WTC11 (cell line): ENCODE data around the gene GALNTL6. TPM values are rescaled to one million over a fixed set of nuclear protein-coding genes. Genes with fewer than 3 reads are reported as not detected.

Experiments used
- ATAC-seq: fragments of 200-7000 bp; cut with Tn5 transposase; 2 replicates; pipeline ENCODE4 v1.10.0; 2021; ENCODE audit warnings: mild to moderate bottlenecking, moderate library complexity
- CTCF ChIA-PET: fragments of 300-600 bp; sonication (Branson Sonifier 250); formaldehyde crosslinking; loops from one replicate; lab custom pipeline; 2021; ENCODE audit warnings: antibody characterized with exemption; lab: Charles Lee
- POLR2A ChIA-PET: fragments of 350-600 bp; sonication (Branson Sonifier 250); formaldehyde crosslinking; loops from one replicate; lab custom pipeline; 2021; ENCODE audit warnings: antibody characterized with exemption; lab: Charles Lee
- DNase-seq: peaks from one replicate; pipeline ENCODE4 v3.0.0; 2021; ENCODE audit warnings: low spot score
- H3K27ac Mint-ChIP-seq: 2 replicates; pipeline ENCODE4 v1.8.0; 2021; ENCODE audit warnings: mixed read lengths
- H3K27me3 Mint-ChIP-seq: 2 replicates; pipeline ENCODE4 v1.8.0; 2021; ENCODE audit warnings: low read depth, mild to moderate bottlenecking, moderate library complexity, mixed read lengths
- H3K36me3 Mint-ChIP-seq: 2 replicates; pipeline ENCODE4 v1.8.0; 2021; ENCODE audit warnings: mixed read lengths
- H3K4me1 Mint-ChIP-seq: 2 replicates; pipeline ENCODE4 v1.8.0; 2022; ENCODE audit warnings: mixed read lengths
- H3K4me3 Mint-ChIP-seq: 2 replicates; pipeline ENCODE4 v1.8.0; 2021; ENCODE audit warnings: mild to moderate bottlenecking, moderate library complexity, mixed read lengths
- H3K9me3 Mint-ChIP-seq: 2 replicates; pipeline ENCODE4 v1.8.0; 2021; ENCODE audit warnings: mixed read lengths
- GTF2I ChIP-seq: fragments of 250-450 bp; sonication (Bioruptor Pico); conservative IDR thresholded peaks from 2 replicates; pipeline ENCODE4 v1.4.0; 2021; ENCODE audit warnings: mild to moderate bottlenecking
- KAT7 ChIP-seq: sonication (generic); formaldehyde crosslinking; IDR thresholded peaks from 2 replicates; pipeline ENCODE4 v1.8.1; 2023; ENCODE audit warnings: missing genetic modification reagents, mild to moderate bottlenecking, borderline replicate concordance
- MXD4 ChIP-seq: fragments of 250-450 bp; sonication (Bioruptor Pico); IDR thresholded peaks from 2 replicates; pipeline ENCODE4 v1.8.0; 2021; ENCODE audit warnings: mild to moderate bottlenecking, moderate library complexity, borderline replicate concordance
- NFYB ChIP-seq: sonication (generic); formaldehyde crosslinking; conservative IDR thresholded peaks from 2 replicates; pipeline ENCODE4 v1.8.0; 2022; ENCODE audit warnings: low read depth, missing genetic modification reagents
- SMAD3 ChIP-seq: sonication (generic); formaldehyde crosslinking; IDR thresholded peaks from 2 replicates; pipeline ENCODE4 v1.8.0; 2022; ENCODE audit warnings: missing genetic modification reagents, mild to moderate bottlenecking, borderline replicate concordance
- TP53 ChIP-seq: sonication (generic); formaldehyde crosslinking; IDR thresholded peaks from 2 replicates; pipeline ENCODE4 v1.8.1; 2023; ENCODE audit warnings: mild to moderate bottlenecking, missing genetic modification reagents
- ZNF138 ChIP-seq: sonication (generic); formaldehyde crosslinking; conservative IDR thresholded peaks from 2 replicates; pipeline ENCODE4 v1.8.1; 2022; ENCODE audit warnings: mild to moderate bottlenecking, moderate library complexity, missing genetic modification reagents
- ZNF423 ChIP-seq: fragments of 250-450 bp; sonication (Bioruptor Pico); IDR thresholded peaks from 2 replicates; pipeline ENCODE4 v2.1.2; 2022; ENCODE audit warnings: mild to moderate bottlenecking, moderate library complexity
- total RNA-seq: library from RNA; stranded (reverse); gene quantifications from 3 replicates; pipeline ENCODE4 v1.2.3, GENCODE V29; 2021
- TF ChIP-seq, protein P1 (sequence below): sonication (generic); formaldehyde crosslinking; IDR thresholded peaks from 2 replicates; pipeline ENCODE4 v1.8.0; 2022; ENCODE audit warnings: missing genetic modification reagents
- TF ChIP-seq, protein P2 (sequence below): sonication (generic); formaldehyde crosslinking; IDR thresholded peaks from 2 replicates; pipeline ENCODE4 v1.8.0; 2023; ENCODE audit warnings: mild to moderate bottlenecking, missing genetic modification reagents
- TF ChIP-seq, protein P3 (sequence below): sonication (generic); formaldehyde crosslinking; IDR thresholded peaks from 2 replicates; pipeline ENCODE4 v1.8.0; 2022; ENCODE audit warnings: mild to moderate bottlenecking, missing genetic modification reagents
- TF ChIP-seq, protein P4 (sequence below): fragments of 250-450 bp; sonication (Bioruptor Pico); conservative IDR thresholded peaks from 2 replicates; pipeline ENCODE4 v1.9.0; 2021; ENCODE audit warnings: mild to moderate bottlenecking
- TF ChIP-seq, protein P5 (sequence below): fragments of 250-450 bp; sonication (Bioruptor Pico); IDR thresholded peaks from 2 replicates; pipeline ENCODE4 v1.9.0; 2021; ENCODE audit warnings: mild to moderate bottlenecking, borderline replicate concordance

The GALNTL6 gene
- total RNA-seq, 1 experiment from 2014 or later: 0.24 TPM

DNA sequence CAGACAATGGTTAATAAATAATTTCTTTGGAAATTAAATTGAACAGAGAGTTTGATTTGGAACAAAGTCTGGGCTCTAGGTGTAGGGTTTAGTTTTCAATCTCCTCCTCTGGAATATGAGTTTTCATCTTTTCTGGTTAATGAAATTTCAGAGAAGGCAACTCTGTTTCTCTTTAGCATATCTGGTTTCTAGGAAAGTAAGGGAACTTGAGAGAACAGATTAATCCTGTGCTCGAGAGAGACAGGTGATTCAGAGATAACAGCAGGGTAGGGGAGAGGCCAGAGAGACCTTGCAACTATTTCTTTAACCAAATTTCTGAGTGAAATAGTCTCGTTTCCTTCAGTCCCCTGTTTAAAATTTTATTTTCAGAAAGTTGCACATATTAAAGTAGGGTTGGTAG is 275.4 kb downstream of the GALNTL6 start:
- CTCF ChIA-PET: no interaction called here
- no peaks in the 10 kb centered on the region for H3K4me1 Mint-ChIP-seq

DNA sequence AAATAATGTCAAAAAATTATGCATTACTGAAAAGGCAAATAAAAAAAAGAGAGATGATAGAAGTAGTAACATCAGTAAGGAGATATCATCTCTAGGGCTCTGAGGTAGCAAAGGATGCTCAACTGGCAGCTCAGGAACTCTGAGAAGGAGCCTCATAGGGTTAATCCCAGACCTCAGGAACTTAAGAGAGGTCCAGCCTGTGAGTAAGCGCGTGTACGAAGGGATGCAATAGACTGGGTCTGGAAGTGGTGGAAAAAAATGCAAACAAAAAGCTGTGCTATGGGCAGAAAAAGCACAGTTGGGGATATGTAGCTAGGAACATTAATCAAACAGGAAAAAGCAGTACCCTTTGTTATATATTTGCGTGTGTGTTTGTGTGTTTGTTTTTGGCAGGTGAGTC is 282.0 kb downstream of the GALNTL6 start:
- ATAC-seq: peak; percentile 70; the same call in 1 of the 2 replicates
- no peak overlapping the region for H3K27ac Mint-ChIP-seq
- no peaks in the 10 kb centered on the region for H3K9me3 Mint-ChIP-seq
- no peak for DNase-seq
- ChIA-PET CTCF (no interaction called here), POLR2A (no interaction called here)
- no peaks in the 10 kb centered on the region for H3K27me3 Mint-ChIP-seq
- H3K4me1 Mint-ChIP-seq: peaks cover 15% of the 10 kb centered on the region
- H3K4me3 Mint-ChIP-seq: no peak overlapping the region
- no peak for TF ChIP-seq KAT7 (CRISPR knock-in tag)
- no peak for TF ChIP-seq TP53 (CRISPR knock-in tag)
- TF ChIP-seq, protein P1, sequence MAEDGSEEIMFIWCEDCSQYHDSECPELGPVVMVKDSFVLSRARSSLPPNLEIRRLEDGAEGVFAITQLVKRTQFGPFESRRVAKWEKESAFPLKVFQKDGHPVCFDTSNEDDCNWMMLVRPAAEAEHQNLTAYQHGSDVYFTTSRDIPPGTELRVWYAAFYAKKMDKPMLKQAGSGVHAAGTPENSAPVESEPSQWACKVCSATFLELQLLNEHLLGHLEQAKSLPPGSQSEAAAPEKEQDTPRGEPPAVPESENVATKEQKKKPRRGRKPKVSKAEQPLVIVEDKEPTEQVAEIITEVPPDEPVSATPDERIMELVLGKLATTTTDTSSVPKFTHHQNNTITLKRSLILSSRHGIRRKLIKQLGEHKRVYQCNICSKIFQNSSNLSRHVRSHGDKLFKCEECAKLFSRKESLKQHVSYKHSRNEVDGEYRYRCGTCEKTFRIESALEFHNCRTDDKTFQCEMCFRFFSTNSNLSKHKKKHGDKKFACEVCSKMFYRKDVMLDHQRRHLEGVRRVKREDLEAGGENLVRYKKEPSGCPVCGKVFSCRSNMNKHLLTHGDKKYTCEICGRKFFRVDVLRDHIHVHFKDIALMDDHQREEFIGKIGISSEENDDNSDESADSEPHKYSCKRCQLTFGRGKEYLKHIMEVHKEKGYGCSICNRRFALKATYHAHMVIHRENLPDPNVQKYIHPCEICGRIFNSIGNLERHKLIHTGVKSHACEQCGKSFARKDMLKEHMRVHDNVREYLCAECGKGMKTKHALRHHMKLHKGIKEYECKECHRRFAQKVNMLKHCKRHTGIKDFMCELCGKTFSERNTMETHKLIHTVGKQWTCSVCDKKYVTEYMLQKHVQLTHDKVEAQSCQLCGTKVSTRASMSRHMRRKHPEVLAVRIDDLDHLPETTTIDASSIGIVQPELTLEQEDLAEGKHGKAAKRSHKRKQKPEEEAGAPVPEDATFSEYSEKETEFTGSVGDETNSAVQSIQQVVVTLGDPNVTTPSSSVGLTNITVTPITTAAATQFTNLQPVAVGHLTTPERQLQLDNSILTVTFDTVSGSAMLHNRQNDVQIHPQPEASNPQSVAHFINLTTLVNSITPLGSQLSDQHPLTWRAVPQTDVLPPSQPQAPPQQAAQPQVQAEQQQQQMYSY (CRISPR knock-in tag): no peak
- TF ChIP-seq, protein P2, sequence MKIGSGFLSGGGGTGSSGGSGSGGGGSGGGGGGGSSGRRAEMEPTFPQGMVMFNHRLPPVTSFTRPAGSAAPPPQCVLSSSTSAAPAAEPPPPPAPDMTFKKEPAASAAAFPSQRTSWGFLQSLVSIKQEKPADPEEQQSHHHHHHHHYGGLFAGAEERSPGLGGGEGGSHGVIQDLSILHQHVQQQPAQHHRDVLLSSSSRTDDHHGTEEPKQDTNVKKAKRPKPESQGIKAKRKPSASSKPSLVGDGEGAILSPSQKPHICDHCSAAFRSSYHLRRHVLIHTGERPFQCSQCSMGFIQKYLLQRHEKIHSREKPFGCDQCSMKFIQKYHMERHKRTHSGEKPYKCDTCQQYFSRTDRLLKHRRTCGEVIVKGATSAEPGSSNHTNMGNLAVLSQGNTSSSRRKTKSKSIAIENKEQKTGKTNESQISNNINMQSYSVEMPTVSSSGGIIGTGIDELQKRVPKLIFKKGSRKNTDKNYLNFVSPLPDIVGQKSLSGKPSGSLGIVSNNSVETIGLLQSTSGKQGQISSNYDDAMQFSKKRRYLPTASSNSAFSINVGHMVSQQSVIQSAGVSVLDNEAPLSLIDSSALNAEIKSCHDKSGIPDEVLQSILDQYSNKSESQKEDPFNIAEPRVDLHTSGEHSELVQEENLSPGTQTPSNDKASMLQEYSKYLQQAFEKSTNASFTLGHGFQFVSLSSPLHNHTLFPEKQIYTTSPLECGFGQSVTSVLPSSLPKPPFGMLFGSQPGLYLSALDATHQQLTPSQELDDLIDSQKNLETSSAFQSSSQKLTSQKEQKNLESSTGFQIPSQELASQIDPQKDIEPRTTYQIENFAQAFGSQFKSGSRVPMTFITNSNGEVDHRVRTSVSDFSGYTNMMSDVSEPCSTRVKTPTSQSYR (CRISPR knock-in tag): no peak
- TF ChIP-seq MXD4 (CRISPR knock-in tag): no peak
- TF ChIP-seq, protein P3, sequence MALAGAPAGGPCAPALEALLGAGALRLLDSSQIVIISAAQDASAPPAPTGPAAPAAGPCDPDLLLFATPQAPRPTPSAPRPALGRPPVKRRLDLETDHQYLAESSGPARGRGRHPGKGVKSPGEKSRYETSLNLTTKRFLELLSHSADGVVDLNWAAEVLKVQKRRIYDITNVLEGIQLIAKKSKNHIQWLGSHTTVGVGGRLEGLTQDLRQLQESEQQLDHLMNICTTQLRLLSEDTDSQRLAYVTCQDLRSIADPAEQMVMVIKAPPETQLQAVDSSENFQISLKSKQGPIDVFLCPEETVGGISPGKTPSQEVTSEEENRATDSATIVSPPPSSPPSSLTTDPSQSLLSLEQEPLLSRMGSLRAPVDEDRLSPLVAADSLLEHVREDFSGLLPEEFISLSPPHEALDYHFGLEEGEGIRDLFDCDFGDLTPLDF (CRISPR knock-in tag): no peak
- TF ChIP-seq NFYB (CRISPR knock-in tag): no peak
- TF ChIP-seq, protein P4, sequence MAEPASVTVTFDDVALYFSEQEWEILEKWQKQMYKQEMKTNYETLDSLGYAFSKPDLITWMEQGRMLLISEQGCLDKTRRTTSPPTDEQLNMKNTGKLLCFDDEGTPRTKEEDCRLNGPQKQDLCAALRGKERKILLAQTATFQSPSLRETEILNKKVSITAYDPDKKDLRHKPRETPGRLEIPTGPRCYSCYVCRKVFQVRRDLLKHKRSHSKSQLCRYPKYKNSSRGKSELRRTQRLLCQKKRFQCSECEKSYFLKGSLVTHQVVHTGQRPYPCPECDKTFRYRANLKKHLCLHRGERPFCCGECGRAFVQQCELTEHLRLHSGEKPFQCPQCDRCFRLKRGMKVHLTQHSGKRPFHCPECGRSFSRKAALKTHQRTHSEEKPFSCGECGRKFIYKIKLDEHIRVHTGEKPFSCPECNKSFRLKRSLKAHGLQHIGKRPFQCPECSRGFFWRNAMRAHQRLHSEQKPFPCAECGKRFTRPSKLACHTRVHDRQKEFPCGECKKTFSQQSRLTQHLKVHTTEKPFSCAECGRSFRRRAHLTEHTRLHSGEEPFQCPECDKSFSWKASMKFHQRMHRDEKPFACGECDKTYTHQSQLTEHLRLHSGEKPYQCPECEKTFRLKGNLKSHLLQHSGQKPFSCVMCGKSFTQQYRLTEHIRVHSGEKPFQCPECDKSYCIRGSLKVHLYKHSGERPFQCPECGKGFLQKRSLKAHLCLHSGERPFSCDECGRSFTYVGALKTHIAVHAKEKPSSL (CRISPR knock-in tag): no peak
- H3K36me3 Mint-ChIP-seq: no peaks in the 10 kb centered on the region

More for the DNA sequence above, 275.4 kb downstream of the GALNTL6 start:
- no peaks in the 10 kb centered on the region for H3K9me3 Mint-ChIP-seq
- H3K36me3 Mint-ChIP-seq: no peaks in the 10 kb centered on the region
- no peak overlapping the region for H3K4me3 Mint-ChIP-seq
- ATAC-seq (no peak), DNase-seq (no peak)
- TF ChIP-seq GTF2I (no peak), ZNF138 (CRISPR knock-in tag) (no peak), ZNF423 (CRISPR knock-in tag) (no peak), SMAD3 (CRISPR knock-in tag) (no peak)
- TF ChIP-seq, protein P5, sequence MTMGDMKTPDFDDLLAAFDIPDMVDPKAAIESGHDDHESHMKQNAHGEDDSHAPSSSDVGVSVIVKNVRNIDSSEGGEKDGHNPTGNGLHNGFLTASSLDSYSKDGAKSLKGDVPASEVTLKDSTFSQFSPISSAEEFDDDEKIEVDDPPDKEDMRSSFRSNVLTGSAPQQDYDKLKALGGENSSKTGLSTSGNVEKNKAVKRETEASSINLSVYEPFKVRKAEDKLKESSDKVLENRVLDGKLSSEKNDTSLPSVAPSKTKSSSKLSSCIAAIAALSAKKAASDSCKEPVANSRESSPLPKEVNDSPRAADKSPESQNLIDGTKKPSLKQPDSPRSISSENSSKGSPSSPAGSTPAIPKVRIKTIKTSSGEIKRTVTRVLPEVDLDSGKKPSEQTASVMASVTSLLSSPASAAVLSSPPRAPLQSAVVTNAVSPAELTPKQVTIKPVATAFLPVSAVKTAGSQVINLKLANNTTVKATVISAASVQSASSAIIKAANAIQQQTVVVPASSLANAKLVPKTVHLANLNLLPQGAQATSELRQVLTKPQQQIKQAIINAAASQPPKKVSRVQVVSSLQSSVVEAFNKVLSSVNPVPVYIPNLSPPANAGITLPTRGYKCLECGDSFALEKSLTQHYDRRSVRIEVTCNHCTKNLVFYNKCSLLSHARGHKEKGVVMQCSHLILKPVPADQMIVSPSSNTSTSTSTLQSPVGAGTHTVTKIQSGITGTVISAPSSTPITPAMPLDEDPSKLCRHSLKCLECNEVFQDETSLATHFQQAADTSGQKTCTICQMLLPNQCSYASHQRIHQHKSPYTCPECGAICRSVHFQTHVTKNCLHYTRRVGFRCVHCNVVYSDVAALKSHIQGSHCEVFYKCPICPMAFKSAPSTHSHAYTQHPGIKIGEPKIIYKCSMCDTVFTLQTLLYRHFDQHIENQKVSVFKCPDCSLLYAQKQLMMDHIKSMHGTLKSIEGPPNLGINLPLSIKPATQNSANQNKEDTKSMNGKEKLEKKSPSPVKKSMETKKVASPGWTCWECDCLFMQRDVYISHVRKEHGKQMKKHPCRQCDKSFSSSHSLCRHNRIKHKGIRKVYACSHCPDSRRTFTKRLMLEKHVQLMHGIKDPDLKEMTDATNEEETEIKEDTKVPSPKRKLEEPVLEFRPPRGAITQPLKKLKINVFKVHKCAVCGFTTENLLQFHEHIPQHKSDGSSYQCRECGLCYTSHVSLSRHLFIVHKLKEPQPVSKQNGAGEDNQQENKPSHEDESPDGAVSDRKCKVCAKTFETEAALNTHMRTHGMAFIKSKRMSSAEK (CRISPR knock-in tag): no peak
- no peaks in the 10 kb centered on the region for H3K27me3 Mint-ChIP-seq
- no peak overlapping the region for H3K27ac Mint-ChIP-seq
- POLR2A ChIA-PET: no interaction called here
